ENCODE measurements around the gene PEX12. TPM values are rescaled to one million over a fixed set of nuclear protein-coding genes. Genes with fewer than 3 reads are reported as not detected.

PEX12 gene
- total and polyA plus RNA-seq, 2 donors (not counting 3 experiments of a cell fraction or from before 2014, with no cell fraction given), result 3.4 to 4.5 TPM

DNA sequence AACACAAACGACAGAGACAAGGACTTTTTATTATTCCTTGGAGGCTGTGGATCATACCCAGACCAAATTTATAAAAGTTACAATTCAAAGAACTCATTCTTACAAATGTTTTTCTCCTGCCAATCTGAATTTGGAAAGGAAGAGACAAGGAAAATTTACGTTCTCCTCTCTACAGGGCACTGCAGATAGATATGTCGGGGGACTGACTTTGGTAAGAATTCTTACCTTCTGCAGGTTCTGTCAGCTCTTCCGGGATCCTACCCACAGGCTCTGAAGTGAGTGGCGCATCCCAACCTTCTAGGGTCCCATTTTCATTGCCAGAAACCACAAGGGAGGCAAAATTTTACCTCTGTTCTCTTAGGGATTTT, 38.7 kb downstream of the PEX12 start:
- Histone ChIP-seq H3K4me2 (ENCODE audit: insufficient read depth, low read length) (peak overlapping the region; percentile 72), H3K9ac (replicated peaks; ENCODE audit: extremely low read depth, insufficient read depth, low read length) (no peak overlapping the region), H3K27ac (ENCODE audit: insufficient read depth, low read depth, low read length) (no peak overlapping the region), H3K4me1 (ENCODE audit: control insufficient read depth, extremely low read depth, insufficient read depth, low read length) (peaks cover 44% of the 10 kb centered on the region), H2AFZ (ENCODE audit: low read depth, low read length) (peak overlapping the region; percentile 86), H4K20me1 (replicated peaks; ENCODE audit: control insufficient read depth, extremely low read depth, insufficient read depth, low read length) (no peaks in the 10 kb centered on the region), H3K9me3 (replicated peaks; ENCODE audit: control insufficient read depth, insufficient read depth, low read length) (no peaks in the 10 kb centered on the region), H3K36me3 (ENCODE audit: control insufficient read depth in 2 of 2, extremely low read depth in 1 of 2, insufficient read depth in 2 of 2, low read length in 2 of 2) (no peaks in the 10 kb centered on the region), H3K79me2 (ENCODE audit: control insufficient read depth, insufficient read depth, low read length) (no peaks in the 10 kb centered on the region), H3K4me3 (replicated peaks in 1 of 3; ENCODE audit: insufficient read depth in 1 of 3, low read depth in 1 of 3, low read length in 3 of 3) (no peak overlapping the region), H3K27me3 (ENCODE audit: control insufficient read depth in 2 of 2, insufficient read depth in 2 of 2, low read length in 2 of 2) (no peaks in the 10 kb centered on the region), H3K9me1 (replicated peaks; ENCODE audit: control insufficient read depth, extremely low read depth, insufficient read depth, low read length) (peaks cover 2% of the 10 kb centered on the region)
- no peak for TF ChIP-seq POLR2A (IDR thresholded peaks at IDR 0.05; ENCODE audit: low read depth, low read length)
- no peak for TF ChIP-seq MYC (IDR thresholded peaks at IDR 0.05; ENCODE audit: low read depth, low read length)
- no peak for TF ChIP-seq EZH2 (IDR thresholded peaks at IDR 0.05; ENCODE audit: borderline replicate concordance, low read depth, low read length, severe bottlenecking)
- TF ChIP-seq GATA2 (IDR thresholded peaks at IDR 0.05; ENCODE audit: insufficient read depth, insufficient read length, low read depth, low read length), result no peak
- no peak for TF ChIP-seq FOS (IDR thresholded peaks at IDR 0.05; ENCODE audit: borderline replicate concordance, insufficient read depth, low read length)
- no peak for TF ChIP-seq POLR2AphosphoS5 (IDR thresholded peaks at IDR 0.05; ENCODE audit: insufficient read depth, low read depth, low read length)
- TF ChIP-seq, protein P1, sequence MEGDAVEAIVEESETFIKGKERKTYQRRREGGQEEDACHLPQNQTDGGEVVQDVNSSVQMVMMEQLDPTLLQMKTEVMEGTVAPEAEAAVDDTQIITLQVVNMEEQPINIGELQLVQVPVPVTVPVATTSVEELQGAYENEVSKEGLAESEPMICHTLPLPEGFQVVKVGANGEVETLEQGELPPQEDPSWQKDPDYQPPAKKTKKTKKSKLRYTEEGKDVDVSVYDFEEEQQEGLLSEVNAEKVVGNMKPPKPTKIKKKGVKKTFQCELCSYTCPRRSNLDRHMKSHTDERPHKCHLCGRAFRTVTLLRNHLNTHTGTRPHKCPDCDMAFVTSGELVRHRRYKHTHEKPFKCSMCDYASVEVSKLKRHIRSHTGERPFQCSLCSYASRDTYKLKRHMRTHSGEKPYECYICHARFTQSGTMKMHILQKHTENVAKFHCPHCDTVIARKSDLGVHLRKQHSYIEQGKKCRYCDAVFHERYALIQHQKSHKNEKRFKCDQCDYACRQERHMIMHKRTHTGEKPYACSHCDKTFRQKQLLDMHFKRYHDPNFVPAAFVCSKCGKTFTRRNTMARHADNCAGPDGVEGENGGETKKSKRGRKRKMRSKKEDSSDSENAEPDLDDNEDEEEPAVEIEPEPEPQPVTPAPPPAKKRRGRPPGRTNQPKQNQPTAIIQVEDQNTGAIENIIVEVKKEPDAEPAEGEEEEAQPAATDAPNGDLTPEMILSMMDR (IDR thresholded peaks at IDR 0.05; ENCODE audit: extremely low read depth in 1 of 2, insufficient read depth in 1 of 2, low read depth in 1 of 2, low read length in 2 of 2), result no peak
- TF ChIP-seq, protein P2, sequence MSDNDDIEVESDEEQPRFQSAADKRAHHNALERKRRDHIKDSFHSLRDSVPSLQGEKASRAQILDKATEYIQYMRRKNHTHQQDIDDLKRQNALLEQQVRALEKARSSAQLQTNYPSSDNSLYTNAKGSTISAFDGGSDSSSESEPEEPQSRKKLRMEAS (IDR thresholded peaks at IDR 0.05; ENCODE audit: insufficient read depth, insufficient read length), result no peak
- no peak for TF ChIP-seq JUN (IDR thresholded peaks at IDR 0.05; ENCODE audit: borderline replicate concordance, insufficient read depth, insufficient read length, low read depth)
- dilution Hi-C loops (cut with MboI; ENCODE audit: extremely low pct_ligation_motif_present, low sequenced_read_pairs), result loop anchor here (25.0 kb wide), 1 partner anchor 227 kb away; no protein-coding TSS in a partner anchor
- BruUV-seq (replicated peaks), result no TSS peak
- no peak for FAIRE-seq
- ChIA-PET POLR2A (interaction anchor here (0.7 kb wide), 1 partner anchor 425 kb away, joined by 4 read pairs; no protein-coding TSS in a partner anchor), CTCF (interaction anchor here (0.6 to 9.5 kb wide), 57 partner anchors 8 to 1185 kb away, joined by 3 to 186 read pairs (median 4); partner anchors contain the start of genes PEX12, SLFN11 and SLFN12)
- intact Hi-C loops (cut with micrococcal nuclease), result loop anchor here (1.0 to 10.0 kb wide), 8 partner anchors 165 to 1125 kb away; partner anchors contain the start of genes LIG3, NLE1, SLFN5 and UNC45B
- DNase-seq (ENCODE audit: low read depth, low spot score), result no peak
